Measurements from ENCODE around the gene FAM118A. TPM values are rescaled to one million over a fixed set of nuclear protein-coding genes. Genes with fewer than 3 reads are reported as not detected.

The FAM118A gene
- total RNA-seq, 1 donor from 2014 or later, result 18.3 TPM

DNA sequence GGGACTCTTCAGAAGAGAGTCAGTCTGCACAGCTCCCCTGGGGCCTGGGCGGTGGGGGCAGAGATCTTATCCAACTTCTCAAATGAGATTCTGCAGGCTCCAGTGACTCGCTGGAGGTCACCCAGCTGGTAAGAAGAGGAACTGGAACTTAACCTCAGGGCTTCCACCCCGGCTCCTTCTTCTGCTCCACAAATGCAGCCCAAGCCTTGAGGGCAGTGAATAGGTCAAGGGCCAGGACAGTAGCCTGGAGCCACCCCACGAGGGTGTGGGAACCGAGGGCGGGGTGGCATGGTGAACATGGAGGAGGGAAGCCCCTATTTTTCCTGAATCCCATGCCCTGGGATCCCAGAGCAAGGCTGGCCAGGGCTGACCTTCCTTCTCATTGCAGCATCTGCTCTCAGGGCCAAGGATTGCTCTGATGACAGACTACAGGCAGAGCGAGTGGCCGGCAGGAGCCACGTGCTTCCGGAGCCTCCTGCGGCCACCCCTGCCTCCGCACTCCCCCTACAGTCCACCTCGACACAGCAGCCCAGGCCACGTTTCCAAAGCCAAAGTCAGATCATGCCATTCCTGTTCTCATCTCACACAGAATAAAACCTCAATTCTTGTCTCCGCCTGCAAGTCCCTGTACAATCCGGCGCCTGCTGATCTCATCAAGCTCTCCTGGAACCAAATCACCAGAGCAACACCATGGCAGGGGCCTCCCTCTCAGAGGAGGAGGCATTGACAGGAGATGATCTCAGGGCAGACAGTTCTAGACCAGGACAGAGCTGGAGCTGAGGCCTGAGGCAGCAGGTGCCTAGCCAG is 46.1 kb upstream of the FAM118A start:
- Histone ChIP-seq H3K9me3 (ENCODE audit: insufficient read depth, low read depth, low read length) (no peaks in the 10 kb centered on the region), H3K36me3 (ENCODE audit: insufficient read depth, low read length) (no peaks in the 10 kb centered on the region), H3K4me2 (ENCODE audit: low read length) (no peak overlapping the region), H2AFZ (ENCODE audit: low read depth, low read length) (peak overlapping the region; percentile 67), H3K4me3 (ENCODE audit: insufficient read depth, low read depth, low read length) (no peak overlapping the region), H3K27me3 (ENCODE audit: insufficient read depth, low read length) (no peaks in the 10 kb centered on the region), H3K79me2 (ENCODE audit: insufficient read depth, low read length) (no peaks in the 10 kb centered on the region), H3K4me1 (ENCODE audit: insufficient read depth, low read length) (peaks cover 7% of the 10 kb centered on the region), H4K20me1 (ENCODE audit: insufficient read depth, low read length) (no peaks in the 10 kb centered on the region), H3K9ac (ENCODE audit: low read length) (no peak overlapping the region), H3K27ac (ENCODE audit: low read depth, low read length) (no peak overlapping the region)
- H3K36me3 Mint-ChIP-seq (ENCODE audit: low read depth, unreplicated experiment), result no peaks in the 10 kb centered on the region
- FAIRE-seq, result peak; percentile 29
- no peak overlapping the region for H3K4me3 Mint-ChIP-seq (ENCODE audit: unreplicated experiment)
- peaks cover 13% of the 10 kb centered on the region for H3K27me3 Mint-ChIP-seq (ENCODE audit: low read depth, unreplicated experiment)
- peaks cover 5% of the 10 kb centered on the region for H3K9me3 Mint-ChIP-seq (ENCODE audit: unreplicated experiment)
- DNase-seq (ENCODE audit: low read depth), result peak; percentile 62
- TF ChIP-seq, protein P1, sequence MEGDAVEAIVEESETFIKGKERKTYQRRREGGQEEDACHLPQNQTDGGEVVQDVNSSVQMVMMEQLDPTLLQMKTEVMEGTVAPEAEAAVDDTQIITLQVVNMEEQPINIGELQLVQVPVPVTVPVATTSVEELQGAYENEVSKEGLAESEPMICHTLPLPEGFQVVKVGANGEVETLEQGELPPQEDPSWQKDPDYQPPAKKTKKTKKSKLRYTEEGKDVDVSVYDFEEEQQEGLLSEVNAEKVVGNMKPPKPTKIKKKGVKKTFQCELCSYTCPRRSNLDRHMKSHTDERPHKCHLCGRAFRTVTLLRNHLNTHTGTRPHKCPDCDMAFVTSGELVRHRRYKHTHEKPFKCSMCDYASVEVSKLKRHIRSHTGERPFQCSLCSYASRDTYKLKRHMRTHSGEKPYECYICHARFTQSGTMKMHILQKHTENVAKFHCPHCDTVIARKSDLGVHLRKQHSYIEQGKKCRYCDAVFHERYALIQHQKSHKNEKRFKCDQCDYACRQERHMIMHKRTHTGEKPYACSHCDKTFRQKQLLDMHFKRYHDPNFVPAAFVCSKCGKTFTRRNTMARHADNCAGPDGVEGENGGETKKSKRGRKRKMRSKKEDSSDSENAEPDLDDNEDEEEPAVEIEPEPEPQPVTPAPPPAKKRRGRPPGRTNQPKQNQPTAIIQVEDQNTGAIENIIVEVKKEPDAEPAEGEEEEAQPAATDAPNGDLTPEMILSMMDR (IDR thresholded peaks at IDR 0.05; ENCODE audit: insufficient read depth, low read depth, low read length), result peak; percentile 59
- no peak for TF ChIP-seq EZH2 (IDR thresholded peaks at IDR 0.05; ENCODE audit: insufficient read depth, low read length)
- H3K4me1 Mint-ChIP-seq (ENCODE audit: low read depth, unreplicated experiment), result peaks cover 8% of the 10 kb centered on the region
- H3K27ac Mint-ChIP-seq (ENCODE audit: unreplicated experiment), result peak overlapping the region; percentile 23

- Histone ChIP-seq H3K4me1 (ENCODE audit: insufficient read depth, low read length) (peaks cover 14% of the 10 kb centered on the region), H3K9me3 (ENCODE audit: insufficient read depth, low read depth, low read length) (no peaks in the 10 kb centered on the region), H3K79me2 (ENCODE audit: insufficient read depth, low read length) (no peaks in the 10 kb centered on the region), H3K9ac (ENCODE audit: low read length) (no peak overlapping the region), H3K4me3 (ENCODE audit: insufficient read depth, low read depth, low read length) (no peak overlapping the region), H4K20me1 (ENCODE audit: insufficient read depth, low read length) (no peaks in the 10 kb centered on the region), H3K27me3 (ENCODE audit: insufficient read depth, low read length) (no peaks in the 10 kb centered on the region), H3K36me3 (ENCODE audit: insufficient read depth, low read length) (no peaks in the 10 kb centered on the region), H3K27ac (ENCODE audit: low read depth, low read length) (no peak overlapping the region), H2AFZ (ENCODE audit: low read depth, low read length) (no peak overlapping the region), H3K4me2 (ENCODE audit: low read length) (no peak overlapping the region)
- DNase-seq (ENCODE audit: low read depth) (peak; percentile 17), FAIRE-seq (no peak)
- Mint-ChIP-seq H3K9me3 (ENCODE audit: unreplicated experiment) (no peaks in the 10 kb centered on the region), H3K27ac (ENCODE audit: unreplicated experiment) (no peak overlapping the region), H3K27me3 (ENCODE audit: low read depth, unreplicated experiment) (peaks cover 9% of the 10 kb centered on the region), H3K4me1 (ENCODE audit: low read depth, unreplicated experiment) (peaks cover 8% of the 10 kb centered on the region), H3K4me3 (ENCODE audit: unreplicated experiment) (no peak overlapping the region), H3K36me3 (ENCODE audit: low read depth, unreplicated experiment) (no peaks in the 10 kb centered on the region)
- TF ChIP-seq, protein P1 (IDR thresholded peaks at IDR 0.05; ENCODE audit: insufficient read depth, low read depth, low read length), result no peak
- no peak for TF ChIP-seq EZH2 (IDR thresholded peaks at IDR 0.05; ENCODE audit: insufficient read depth, low read length)
Measured at GRCh38 chr22:45265535-45265934, 44.2 kb upstream of the FAM118A start.

Measured in astrocyte (in vitro differentiated cells and primary cell).